GM23338 (cell line): ENCODE measurements around the gene ZNF277. TPM values are rescaled to one million over a fixed set of nuclear protein-coding genes. Genes with fewer than 3 reads are reported as not detected.

ENCODE experiments used
- ATAC-seq: fragments of 200-7000 bp; cut with Tn5 transposase; 3 replicates; pipeline ENCODE4 v1.9.1; 2020
- DNase-seq: peaks from one replicate; pipeline ENCODE4 v3.0.0-alpha.2; 2015; ENCODE audit warnings: low spot score
- H2AFZ ChIP-seq: fragments of 200-600 bp; sonication (generic); 2 replicates; pipeline ENCODE4 v1.8.0; 2016; ENCODE audit warnings: antibody characterized with exemption, mild to moderate bottlenecking, moderate library complexity
- H3F3A ChIP-seq: fragments of 200-600 bp; sonication (generic); replicated peaks from 2 replicates; pipeline ENCODE4 v1.8.0; 2017; ENCODE audit warnings: antibody characterized with exemption, mixed run types, low read depth
- H3K27ac ChIP-seq: fragments of 200-600 bp; sonication (generic); 2 replicates; pipeline ENCODE4 v1.6.1; 2016; ENCODE audit warnings: low read depth
- H3K27me3 ChIP-seq: fragments of 200-600 bp; sonication (generic); 2 replicates; pipeline ENCODE4 v1.8.0; 2016; ENCODE audit warnings: mild to moderate bottlenecking, mixed run types, moderate library complexity; ENCODE audit not compliant: insufficient read depth
- H3K36me3 ChIP-seq: fragments of 200-600 bp; sonication (generic); 2 replicates; pipeline ENCODE4 v1.8.0; 2016; ENCODE audit warnings: mild to moderate bottlenecking; ENCODE audit not compliant: insufficient read depth
- H3K4me1 ChIP-seq: fragments of 200-600 bp; sonication (generic); 2 replicates; pipeline ENCODE4 v1.8.0; 2016; ENCODE audit warnings: mild to moderate bottlenecking, moderate library complexity; ENCODE audit not compliant: insufficient read depth
- H3K4me2 ChIP-seq: fragments of 200-600 bp; sonication (generic); 2 replicates; pipeline ENCODE4 v1.7.1; 2017; ENCODE audit warnings: mixed run types
- H3K4me3 ChIP-seq: fragments of 200-600 bp; sonication (generic); 2 replicates; pipeline ENCODE4 v1.6.1; 2016; ENCODE audit warnings: mixed run types
- H3K79me2 ChIP-seq: fragments of 200-600 bp; sonication (generic); replicated peaks from 2 replicates; pipeline ENCODE4 v1.8.0; 2017; ENCODE audit warnings: mild to moderate bottlenecking; ENCODE audit not compliant: insufficient read depth
- H3K9me2 ChIP-seq: fragments of 200-600 bp; sonication (generic); 2 replicates; pipeline ENCODE4 v1.8.0; 2017; ENCODE audit not compliant: insufficient read depth
- H4K20me1 ChIP-seq: fragments of 200-600 bp; sonication (generic); replicated peaks from 2 replicates; pipeline ENCODE4 v1.8.0; 2017; ENCODE audit warnings: mild to moderate bottlenecking; ENCODE audit not compliant: insufficient read depth
- H3K27ac Mint-ChIP-seq: 2 replicates; pipeline ENCODE4 v1.8.0; 2020; ENCODE audit warnings: inconsistent platforms, mild to moderate bottlenecking, moderate library complexity, mixed read lengths
- H3K27me3 Mint-ChIP-seq: 3 replicates; pipeline ENCODE4 v1.8.0; 2022; ENCODE audit warnings: low read depth, mild to moderate bottlenecking, moderate library complexity, mixed read lengths, inconsistent platforms; ENCODE audit not compliant: insufficient read depth, poor library complexity
- H3K36me3 Mint-ChIP-seq: 3 replicates; pipeline ENCODE4 v1.8.0; 2021; ENCODE audit warnings: low read depth, mild to moderate bottlenecking, inconsistent platforms, moderate library complexity, mixed read lengths
- H3K4me1 Mint-ChIP-seq: 3 replicates; pipeline ENCODE4 v1.8.0; 2020; ENCODE audit warnings: mild to moderate bottlenecking, inconsistent platforms, mixed read lengths
- H3K4me3 Mint-ChIP-seq: 3 replicates; pipeline ENCODE4 v1.8.0; 2021; ENCODE audit warnings: moderate library complexity, mild to moderate bottlenecking, inconsistent platforms, mixed read lengths
- H3K9me3 Mint-ChIP-seq: 3 replicates; pipeline ENCODE4 v1.8.0; 2020; ENCODE audit warnings: moderate library complexity, mild to moderate bottlenecking, inconsistent platforms, mixed read lengths
- CREB1 ChIP-seq: fragments of 250-450 bp; sonication (Bioruptor Pico); IDR thresholded peaks from 2 replicates; pipeline ENCODE4 v1.5.0; 2020; ENCODE audit warnings: low read depth, mild to moderate bottlenecking, moderate library complexity
- EZH2 ChIP-seq: fragments of 200-600 bp; sonication (generic); IDR thresholded peaks from one replicate; pipeline ENCODE4 v1.8.0; 2017; ENCODE audit warnings: antibody characterized with exemption, mild to moderate bottlenecking, low read depth; ENCODE audit not compliant: unreplicated experiment
- EZH2phosphoT487 ChIP-seq: fragments of 200-600 bp; sonication (generic); IDR thresholded peaks from one replicate; pipeline ENCODE4 v1.8.1; 2018; ENCODE audit warnings: antibody characterized with exemption; ENCODE audit not compliant: unreplicated experiment
- JUNB ChIP-seq: IDR thresholded peaks from one replicate; pipeline ENCODE4 v1.6.1; 2016; ENCODE audit warnings: antibody characterized with exemption; ENCODE audit not compliant: unreplicated experiment
- NANOG ChIP-seq: IDR thresholded peaks from 2 replicates; pipeline ENCODE4 v1.6.1; 2016; ENCODE audit warnings: antibody characterized with exemption, borderline replicate concordance
- POLR2AphosphoS5 ChIP-seq: IDR thresholded peaks from 2 replicates; pipeline ENCODE4 v1.6.1; 2016; ENCODE audit warnings: antibody characterized with exemption, low read depth
- REST ChIP-seq: IDR thresholded peaks from one replicate; pipeline ENCODE4 v1.6.1; 2018; ENCODE audit warnings: antibody characterized with exemption; ENCODE audit not compliant: unreplicated experiment
- STAT1 ChIP-seq: IDR thresholded peaks from one replicate; pipeline ENCODE4 v1.6.1; 2016; ENCODE audit warnings: antibody characterized with exemption; ENCODE audit not compliant: unreplicated experiment
- ZNF114 ChIP-seq: fragments of 250-450 bp; sonication (Bioruptor Pico); IDR thresholded peaks from 2 replicates; pipeline ENCODE4 v1.5.0; 2020; ENCODE audit warnings: mild to moderate bottlenecking, moderate library complexity
- ZNF331 ChIP-seq: fragments of 250-450 bp; sonication (Bioruptor Pico); IDR thresholded peaks from 2 replicates; pipeline ENCODE4 v1.5.0; 2020; ENCODE audit warnings: low read depth, mild to moderate bottlenecking, moderate library complexity
- ZNF462 ChIP-seq: fragments of 250-450 bp; sonication (Bioruptor Pico); IDR thresholded peaks from 2 replicates; pipeline ENCODE4 v1.5.0; 2020; ENCODE audit warnings: mild to moderate bottlenecking, moderate library complexity
- polyA plus RNA-seq: library from polyadenylated mRNA; unstranded; fragments of >200 nt; fragmentation: Nextera tagmentation; extraction: Ambion mirVana; gene quantifications from 2 replicates; pipeline ENCODE4 v1.2.1, GENCODE V29; 2016
- total RNA-seq: library from RNA; depleted of rRNA; stranded (reverse); fragments of >200 nt; shearing (Covaris generic); gene quantifications from 2 replicates; pipeline ENCODE4 v1.2.3, GENCODE V29; 2014
- TF ChIP-seq, protein P1 (sequence below): IDR thresholded peaks from 2 replicates; pipeline ENCODE4 v1.6.1; 2016; ENCODE audit warnings: antibody characterized with exemption
- TF ChIP-seq, protein P2 (sequence below), 2 experiments: fragments of 200-600 bp in 1 of 2; sonication (generic) in 1 of 2; conservative IDR thresholded peaks; 2 replicates each; pipeline versions ENCODE4 v1.5.1 to v1.6.1; 2016 to 2017; ENCODE audit warnings: antibody characterized with exemption in 2 of 2, low read depth in 2 of 2, mild to moderate bottlenecking in 2 of 2, moderate library complexity in 1 of 2

ZNF277 gene
- total and polyA plus RNA-seq, 2 experiments from 2014 or later, result 25.4 to 28.9 TPM

GRCh38 chr7:112168915-112169314 is 37.6 kb upstream of the ZNF277 start:
- H3K9me2 ChIP-seq, result no peaks in the 10 kb centered on the region
- 0 out of 2 replicates have a peak, but pooled peaks cover under 1% of the 10 kb centered on the region for H3K4me1 ChIP-seq
- H3K79me2 ChIP-seq, result peaks cover 79% of the 10 kb centered on the region
- no peak overlapping the region for H3K27ac Mint-ChIP-seq
- H2AFZ ChIP-seq, result no peak overlapping the region
- H3K36me3 Mint-ChIP-seq, result peaks cover 5% of the 10 kb centered on the region; the same call in 1 of the 3 replicates
- no peaks in the 10 kb centered on the region for H4K20me1 ChIP-seq
- DNase-seq (no peak), ATAC-seq (no peak)
- TF ChIP-seq EZH2phosphoT487 (no peak), JUNB (no peak), ZNF331 (CRISPR knock-in tag) (no peak), NANOG (no peak), ZNF462 (CRISPR knock-in tag) (no peak), EZH2 (no peak), ZNF114 (CRISPR knock-in tag) (no peak), POLR2AphosphoS5 (no peak), STAT1 (no peak), REST (no peak), CREB1 (no peak)
- TF ChIP-seq, protein P1, sequence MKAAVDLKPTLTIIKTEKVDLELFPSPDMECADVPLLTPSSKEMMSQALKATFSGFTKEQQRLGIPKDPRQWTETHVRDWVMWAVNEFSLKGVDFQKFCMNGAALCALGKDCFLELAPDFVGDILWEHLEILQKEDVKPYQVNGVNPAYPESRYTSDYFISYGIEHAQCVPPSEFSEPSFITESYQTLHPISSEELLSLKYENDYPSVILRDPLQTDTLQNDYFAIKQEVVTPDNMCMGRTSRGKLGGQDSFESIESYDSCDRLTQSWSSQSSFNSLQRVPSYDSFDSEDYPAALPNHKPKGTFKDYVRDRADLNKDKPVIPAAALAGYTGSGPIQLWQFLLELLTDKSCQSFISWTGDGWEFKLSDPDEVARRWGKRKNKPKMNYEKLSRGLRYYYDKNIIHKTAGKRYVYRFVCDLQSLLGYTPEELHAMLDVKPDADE, result no peak
- TF ChIP-seq, protein P2, sequence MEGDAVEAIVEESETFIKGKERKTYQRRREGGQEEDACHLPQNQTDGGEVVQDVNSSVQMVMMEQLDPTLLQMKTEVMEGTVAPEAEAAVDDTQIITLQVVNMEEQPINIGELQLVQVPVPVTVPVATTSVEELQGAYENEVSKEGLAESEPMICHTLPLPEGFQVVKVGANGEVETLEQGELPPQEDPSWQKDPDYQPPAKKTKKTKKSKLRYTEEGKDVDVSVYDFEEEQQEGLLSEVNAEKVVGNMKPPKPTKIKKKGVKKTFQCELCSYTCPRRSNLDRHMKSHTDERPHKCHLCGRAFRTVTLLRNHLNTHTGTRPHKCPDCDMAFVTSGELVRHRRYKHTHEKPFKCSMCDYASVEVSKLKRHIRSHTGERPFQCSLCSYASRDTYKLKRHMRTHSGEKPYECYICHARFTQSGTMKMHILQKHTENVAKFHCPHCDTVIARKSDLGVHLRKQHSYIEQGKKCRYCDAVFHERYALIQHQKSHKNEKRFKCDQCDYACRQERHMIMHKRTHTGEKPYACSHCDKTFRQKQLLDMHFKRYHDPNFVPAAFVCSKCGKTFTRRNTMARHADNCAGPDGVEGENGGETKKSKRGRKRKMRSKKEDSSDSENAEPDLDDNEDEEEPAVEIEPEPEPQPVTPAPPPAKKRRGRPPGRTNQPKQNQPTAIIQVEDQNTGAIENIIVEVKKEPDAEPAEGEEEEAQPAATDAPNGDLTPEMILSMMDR (conservative IDR thresholded peaks at IDR 0.05; ENCODE audit: low read depth in 2 of 2), result no peak
- no peak overlapping the region for H3K4me3 ChIP-seq
- no peaks in the 10 kb centered on the region for H3K27me3 ChIP-seq
- H3K9me3 Mint-ChIP-seq, result no peaks in the 10 kb centered on the region
- no peaks in the 10 kb centered on the region for H3F3A ChIP-seq
- H3K4me2 ChIP-seq, result no peak overlapping the region
- no peaks in the 10 kb centered on the region for H3K36me3 ChIP-seq
- no peak overlapping the region for H3K27ac ChIP-seq
- peaks cover 41% of the 10 kb centered on the region for H3K4me1 Mint-ChIP-seq
- H3K27me3 Mint-ChIP-seq, result no peaks in the 10 kb centered on the region
- H3K4me3 Mint-ChIP-seq, result no peak overlapping the region
